A673 (cell line): ENCODE measurements around the gene PSPN. TPM values are rescaled to one million over a fixed set of nuclear protein-coding genes. Genes with fewer than 3 reads are reported as not detected.
A peak's percentile ranks its signal among the peaks of the same experiment; 100 is the strongest.

Experiments
- BruUV-seq: library from RNA; stranded (reverse); fragments of 400-500 nt; replicated peaks from 2 replicates; lab custom pipeline; 2021; lab: Mats Ljungman, UMichigan
- CTCF ChIA-PET: fragments of 300-600 bp; sonication (Branson Sonifier 250); formaldehyde crosslinking; loops from one replicate; lab custom pipeline; 2022; ENCODE audit warnings: antibody characterized with exemption; lab: Charles Lee
- POLR2A ChIA-PET: fragments of 300-600 bp; sonication (Branson Sonifier 250); formaldehyde crosslinking; loops from one replicate; lab custom pipeline; 2022; ENCODE audit warnings: antibody characterized with exemption; ENCODE audit not compliant: low non-redundant PET; lab: Charles Lee
- DNase-seq: peaks from one replicate; pipeline ENCODE4 v3.0.0-alpha.2; 2015; ENCODE audit warnings: low spot score
- H3K27ac ChIP-seq: fragments of 200-600 bp; sonication (generic); 2 replicates; pipeline ENCODE4 v1.5.1; 2016; ENCODE audit warnings: mixed run types, low read depth, mild to moderate bottlenecking, mixed read lengths, antibody characterized with exemption, low read length; ENCODE audit not compliant: poor library complexity, severe bottlenecking
- H3K27me3 ChIP-seq: fragments of 200-600 bp; sonication (generic); replicated peaks from 2 replicates; pipeline ENCODE4 v1.6.1; 2017; ENCODE audit warnings: mixed run types, low read depth, mild to moderate bottlenecking, mixed read lengths, antibody characterized with exemption, low read length; ENCODE audit not compliant: insufficient read depth, poor library complexity
- H3K36me3 ChIP-seq: fragments of 200-600 bp; sonication (generic); 2 replicates; pipeline ENCODE4 v1.6.1; 2016; ENCODE audit warnings: mixed run types, mild to moderate bottlenecking, mixed read lengths, antibody characterized with exemption, low read length; ENCODE audit not compliant: insufficient read depth, poor library complexity, severe bottlenecking
- H3K4me1 ChIP-seq: fragments of 200-600 bp; sonication (generic); 2 replicates; pipeline ENCODE4 v1.6.1; 2017; ENCODE audit warnings: mixed run types, mild to moderate bottlenecking, mixed read lengths, antibody characterized with exemption, low read length; ENCODE audit not compliant: insufficient read depth, poor library complexity, severe bottlenecking
- H3K4me3 ChIP-seq: fragments of 200-600 bp; sonication (generic); 2 replicates; pipeline ENCODE4 v1.5.1; 2016; ENCODE audit warnings: low read depth, mixed run types, mild to moderate bottlenecking, mixed read lengths, low read length; ENCODE audit not compliant: poor library complexity, severe bottlenecking
- H3K9me3 ChIP-seq: fragments of 200-600 bp; sonication (generic); 2 replicates; pipeline ENCODE4 v1.6.1; 2016; ENCODE audit warnings: mixed run types, low read depth, mild to moderate bottlenecking, mixed read lengths, antibody characterized with exemption, low read length; ENCODE audit not compliant: poor library complexity, severe bottlenecking
- CTCF ChIP-seq: fragments of 300-800, 200-600 bp; sonication (generic); conservative IDR thresholded peaks from 2 replicates; pipeline ENCODE4 v1.5.1; 2017; ENCODE audit warnings: low read depth, mild to moderate bottlenecking, antibody characterized with exemption, low read length, moderate library complexity, mixed read lengths
- EZH2 ChIP-seq: fragments of 200-600 bp; sonication (generic); IDR thresholded peaks from 2 replicates; pipeline ENCODE4 v1.6.1; 2017; ENCODE audit warnings: borderline replicate concordance, low read depth, mild to moderate bottlenecking, mixed read lengths, antibody characterized with exemption, low read length; ENCODE audit not compliant: poor library complexity, severe bottlenecking
- intact Hi-C: fragments of 100-400 bp; cut with micrococcal nuclease; formaldehyde crosslinking; loops from one replicate; pipeline ENCODE4 v1.10.0; 2022; ENCODE audit not compliant: unreplicated experiment
- total RNA-seq: library from RNA; stranded (reverse); gene quantifications from 2 replicates; pipeline ENCODE4 v1.2.3, GENCODE V29; 2021

Gene PSPN
- total RNA-seq, 1 experiment from 2014 or later = 3.4 TPM

- TF ChIP-seq CTCF (no peak), EZH2 (no peak)
- no peak overlapping the region for H3K4me3 ChIP-seq
- CTCF ChIA-PET = interaction anchor here (0.7 kb wide), 1 partner anchor 201 kb away, joined by 6 read pairs; no protein-coding TSS in a partner anchor
- H3K27ac ChIP-seq = peak overlapping the region; percentile 40
- BruUV-seq = no TSS peak
- no peaks in the 10 kb centered on the region for H3K27me3 ChIP-seq
- DNase-seq = no peak
- intact Hi-C loops = no loop called here
- H3K4me1 ChIP-seq = peaks cover 14% of the 10 kb centered on the region
- POLR2A ChIA-PET = no interaction called here
- no peaks in the 10 kb centered on the region for H3K9me3 ChIP-seq
- peaks cover 16% of the 10 kb centered on the region for H3K36me3 ChIP-seq
These were observed 19.1 kb upstream of the PSPN start for GRCh38 chr19:6394831-6395230.

- TF ChIP-seq EZH2 (no peak), CTCF (no peak)
- CTCF ChIA-PET = no interaction called here
These were observed 18.3 kb upstream of the PSPN start for GRCh38 chr19:6393983-6394412.

GRCh38 chr19:6393074-6393982 lies 17.6 kb upstream of the PSPN start, which contains the start of gene GTF2F1:
Gene GTF2F1, minus strand, starts transcription at chr19:6393164. Its CDS starts 169 bp downstream, at chr19:6392995.
- Histone ChIP-seq H3K4me3 (peak within 1 kb of the TSS; percentile 70), H3K36me3 (peaks cover 30% of the 10 kb centered on the region), H3K27me3 (no peaks in the 10 kb centered on the region), H3K4me1 (peaks cover 14% of the 10 kb centered on the region), H3K9me3 (no peaks in the 10 kb centered on the region), H3K27ac (peak within 1 kb of the TSS; percentile 93)
- BruUV-seq = no TSS peak
- intact Hi-C loops = no loop called here
- CTCF ChIA-PET = no interaction called here
- DNase-seq = peak; percentile 99
- POLR2A ChIA-PET = no interaction called here
- no peak for TF ChIP-seq EZH2
- TF ChIP-seq CTCF = 0 out of 2 replicates have a peak, but pooled peaks have one; percentile 21

More at GRCh38 chr19:6393983-6394412, 18.3 kb upstream of the PSPN start:
- intact Hi-C loops = no loop called here
- H3K4me1 ChIP-seq = peaks cover 14% of the 10 kb centered on the region
- no peaks in the 10 kb centered on the region for H3K9me3 ChIP-seq
- H3K4me3 ChIP-seq = peak overlapping the region; percentile 70
- POLR2A ChIA-PET = no interaction called here
- peak overlapping the region; percentile 93 for H3K27ac ChIP-seq
- no TSS peak for BruUV-seq
- H3K36me3 ChIP-seq = peaks cover 25% of the 10 kb centered on the region
- DNase-seq = no peak
- H3K27me3 ChIP-seq = no peaks in the 10 kb centered on the region
